GM18505 (cell line): ENCODE data around the gene BICD2.
A peak's percentile ranks its signal among the peaks of the same experiment; 100 is the strongest.

Source experiments
- ATAC-seq: cut with Tn5 transposase; IDR thresholded peaks from one replicate; pipeline ENCODE4 v1.9.1; 2021; ENCODE audit not compliant: unreplicated experiment
- POLR2A ChIP-seq: IDR thresholded peaks from 4 replicates; pipeline ENCODE4 v1.6.1; 2011; ENCODE audit warnings: borderline replicate concordance; ENCODE audit not compliant: insufficient read depth, insufficient read length; ENCODE audit errors: extremely low read depth

The BICD2 gene

DNA sequence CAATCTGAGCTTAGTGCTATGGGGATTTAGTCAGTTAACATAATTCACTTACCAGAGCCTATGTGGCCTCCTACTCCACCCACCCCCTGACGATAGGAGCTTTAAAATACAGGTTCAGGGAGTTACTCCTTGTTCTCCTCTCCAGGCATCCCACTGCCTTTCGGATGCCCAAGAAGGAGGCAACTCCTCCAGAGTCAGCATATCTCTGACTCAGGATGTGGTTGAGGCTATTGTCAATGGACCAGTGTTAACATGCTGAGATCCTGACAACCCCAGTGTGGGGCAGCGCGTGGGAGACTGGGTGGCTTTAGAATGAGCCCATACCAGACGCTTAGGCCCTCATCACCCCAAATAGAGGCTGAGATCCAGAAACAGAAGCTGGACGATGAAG lies 27.4 kb downstream of the BICD2 start:
- no peak for ATAC-seq
- TF ChIP-seq POLR2A: no peak

DNA sequence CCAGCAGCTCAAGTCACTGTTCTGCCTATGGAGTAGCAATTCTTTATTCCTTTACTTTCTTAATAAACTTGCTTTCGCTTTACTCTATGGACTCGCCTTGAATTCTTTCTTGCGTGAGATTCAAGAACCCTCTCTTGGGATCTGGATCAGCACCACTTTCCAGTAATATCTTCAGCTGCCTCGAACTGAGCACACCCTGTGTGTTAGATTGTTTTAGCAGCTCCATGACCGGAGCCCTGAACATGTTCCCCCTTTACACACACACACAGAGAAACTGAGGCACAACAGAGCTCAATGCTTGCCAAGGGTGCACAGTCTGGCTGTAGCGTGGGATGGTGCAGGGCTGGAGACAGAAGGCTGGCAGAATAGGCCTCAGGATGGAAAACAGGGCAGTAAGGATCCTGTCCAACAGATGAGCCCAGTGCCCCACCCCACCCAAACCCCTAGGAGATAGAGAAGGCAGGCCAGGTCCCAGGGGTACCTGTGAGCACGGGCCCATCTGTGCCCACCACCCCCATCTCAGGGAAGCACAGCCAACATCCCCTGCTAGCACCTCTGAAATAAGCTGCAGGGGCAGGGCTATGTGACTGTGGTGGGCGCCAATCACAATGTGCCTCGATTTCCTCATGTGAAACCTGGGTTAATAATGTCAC lies 27.9 kb downstream of the BICD2 start:
- TF ChIP-seq POLR2A: no peak
- ATAC-seq: no peak

DNA sequence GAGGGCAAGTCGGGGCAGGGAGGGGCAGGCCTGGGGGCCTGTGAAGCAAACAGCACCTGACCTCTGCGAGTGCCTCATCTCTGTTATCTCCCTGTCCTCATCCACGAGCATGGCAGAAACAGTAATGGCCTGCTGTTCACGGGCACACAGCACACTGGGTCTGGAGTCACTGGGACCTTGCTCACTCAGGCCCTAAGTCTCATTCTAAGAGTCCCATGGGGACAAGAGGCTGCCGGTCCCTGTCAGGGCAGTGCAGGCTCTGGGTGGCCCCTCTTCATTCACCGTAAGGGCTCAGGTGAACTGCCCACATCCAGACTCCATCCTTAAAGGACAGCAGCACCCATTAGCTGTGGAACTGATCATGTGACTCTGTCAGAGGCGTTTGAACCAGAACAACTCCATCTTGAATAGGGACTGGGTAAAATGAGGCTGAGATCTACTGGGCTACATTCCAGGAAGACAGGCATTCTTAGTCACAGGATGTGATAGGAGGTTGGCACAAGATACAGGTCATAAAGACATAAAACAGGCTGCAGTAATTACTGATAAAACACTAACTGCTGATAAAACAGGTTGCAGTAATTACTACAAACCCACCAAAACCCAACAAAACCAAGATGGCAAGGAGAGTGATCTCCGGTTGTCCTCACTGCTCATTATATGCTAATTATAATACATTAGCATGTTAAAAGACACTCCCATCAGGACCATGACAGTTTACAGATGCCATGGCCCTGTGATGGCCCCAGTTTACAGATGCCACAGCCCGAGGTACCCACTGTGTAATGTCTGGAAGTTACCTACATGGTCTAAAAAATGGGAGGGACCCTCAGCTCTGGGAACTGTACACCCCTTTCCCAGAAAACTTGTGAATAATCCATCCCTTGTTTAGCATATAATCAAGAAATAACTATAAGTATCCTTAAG lies 28.7 kb downstream of the BICD2 start:
- no peak for TF ChIP-seq POLR2A
- no peak for ATAC-seq

DNA sequence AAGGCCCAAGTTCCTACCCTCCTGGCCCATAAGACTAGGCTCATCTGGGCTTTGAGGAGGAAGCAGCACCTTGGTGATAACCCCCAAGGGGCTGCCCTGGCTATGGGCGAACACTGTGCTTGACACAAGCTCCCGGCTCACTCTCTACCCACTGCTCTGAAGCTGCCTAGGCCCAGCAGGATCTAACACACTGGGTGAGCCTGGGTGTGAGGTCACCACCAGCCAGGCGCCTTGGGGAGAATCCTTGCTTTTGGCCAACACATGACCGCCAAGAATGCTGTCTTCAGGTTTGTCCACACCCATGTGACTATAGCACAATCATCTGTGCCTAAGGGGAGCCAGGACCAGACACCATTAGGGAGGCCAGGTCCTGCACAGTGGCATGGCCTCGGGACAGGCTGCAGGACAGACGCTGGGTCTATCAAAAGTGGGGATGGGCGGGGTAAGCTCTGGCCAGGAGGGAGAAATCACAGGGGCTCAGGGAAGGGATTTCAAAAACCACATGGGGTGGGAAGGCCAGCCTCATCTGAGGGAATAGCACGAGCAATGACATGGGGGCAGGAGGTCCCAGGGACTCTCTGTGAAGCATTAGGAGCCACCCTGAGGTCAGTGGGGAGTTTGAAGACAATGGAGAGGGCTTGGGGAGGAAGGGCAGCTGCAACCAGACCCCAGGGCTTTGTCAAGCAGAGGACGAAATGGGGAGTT lies 29.6 kb downstream of the BICD2 start:
- ATAC-seq: no peak
- TF ChIP-seq POLR2A: no peak

DNA sequence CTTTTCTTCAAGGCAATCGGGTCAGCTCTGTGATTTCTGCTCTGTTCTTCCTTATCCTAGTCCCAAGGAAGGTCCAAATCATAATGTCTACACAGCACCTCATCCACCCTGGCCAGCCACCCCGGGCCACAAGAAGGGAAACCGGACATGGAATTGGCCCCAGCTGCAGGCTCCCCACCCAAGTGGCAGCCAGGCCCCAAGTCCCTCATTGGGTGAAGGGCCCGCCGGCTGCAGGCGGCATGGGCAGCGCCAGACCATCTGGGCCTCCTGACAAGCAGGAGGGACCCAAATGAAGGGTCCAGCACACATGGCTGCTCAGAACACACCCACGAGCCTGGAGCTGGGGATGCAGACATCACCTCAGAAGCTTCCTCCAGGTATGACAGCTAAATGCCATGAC lies 33.7 kb downstream of the BICD2 start:
- no peak for ATAC-seq
- no peak for TF ChIP-seq POLR2A

DNA sequence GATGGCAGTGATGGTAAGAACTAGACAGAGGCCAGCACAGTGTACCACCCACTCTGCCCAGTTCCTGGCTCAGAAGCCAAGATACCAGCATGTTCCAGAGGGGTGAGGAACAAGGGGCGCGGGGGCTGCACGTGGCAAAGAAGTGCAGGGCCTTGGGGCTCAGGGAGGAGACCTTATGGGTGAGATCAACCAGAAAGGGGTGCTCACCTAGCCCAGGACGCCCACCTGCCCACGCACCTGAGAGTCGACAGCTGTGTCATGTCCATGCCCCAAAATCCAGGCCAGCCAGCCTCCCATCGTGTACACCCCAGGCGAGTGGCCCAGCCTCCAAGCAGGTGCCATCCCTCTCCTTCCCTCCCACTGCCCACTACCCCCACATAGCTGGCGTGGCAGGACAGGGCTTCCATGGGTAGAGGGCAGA lies 34.9 kb downstream of the BICD2 start:
- TF ChIP-seq POLR2A: no peak
- peak; percentile 12 for ATAC-seq

DNA sequence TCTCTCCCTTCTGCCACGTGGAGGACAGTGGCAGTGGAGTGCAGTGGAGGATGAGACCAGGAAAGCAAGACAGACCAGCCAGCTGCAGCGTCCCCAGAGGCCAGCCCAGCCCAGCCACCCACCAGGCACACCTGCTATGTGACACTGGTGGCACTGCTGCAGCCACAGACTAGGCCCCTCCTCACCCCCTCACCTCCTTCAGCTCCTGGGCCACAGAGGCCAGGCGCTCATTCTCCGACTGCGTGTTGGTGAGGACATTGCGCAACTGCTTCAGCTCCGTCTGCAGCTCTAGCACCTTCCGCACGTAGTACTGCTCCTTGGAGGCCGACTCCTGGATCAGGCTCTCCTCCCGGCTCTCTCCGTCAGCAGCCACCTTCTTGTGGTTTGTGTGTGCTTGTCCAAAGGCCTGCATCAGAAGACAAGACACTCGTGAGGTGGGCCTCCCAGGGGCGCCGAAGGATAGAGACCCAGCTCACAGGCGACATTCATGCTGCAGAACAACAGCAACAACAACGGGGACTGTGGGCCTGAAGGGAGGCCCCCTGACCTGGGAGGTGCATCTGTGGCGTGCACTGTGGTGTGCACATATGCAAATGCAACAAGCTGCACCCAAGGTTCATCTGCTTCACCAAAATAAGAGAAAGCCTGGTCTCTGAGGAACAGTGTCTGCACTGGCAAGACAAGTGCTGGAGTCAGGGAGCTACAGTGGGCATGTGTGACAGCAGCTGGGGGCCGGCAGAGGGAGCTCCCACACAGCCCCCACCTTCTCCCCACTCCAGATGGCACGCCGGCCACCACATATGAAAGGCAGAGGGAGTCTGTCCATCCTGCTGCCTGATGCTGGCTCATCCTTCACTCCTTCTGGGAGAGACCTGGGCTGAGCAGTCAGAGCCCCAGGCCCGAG lies 35.5 kb downstream of the BICD2 start:
- no peak for TF ChIP-seq POLR2A
- peak; percentile 73 for ATAC-seq

DNA sequence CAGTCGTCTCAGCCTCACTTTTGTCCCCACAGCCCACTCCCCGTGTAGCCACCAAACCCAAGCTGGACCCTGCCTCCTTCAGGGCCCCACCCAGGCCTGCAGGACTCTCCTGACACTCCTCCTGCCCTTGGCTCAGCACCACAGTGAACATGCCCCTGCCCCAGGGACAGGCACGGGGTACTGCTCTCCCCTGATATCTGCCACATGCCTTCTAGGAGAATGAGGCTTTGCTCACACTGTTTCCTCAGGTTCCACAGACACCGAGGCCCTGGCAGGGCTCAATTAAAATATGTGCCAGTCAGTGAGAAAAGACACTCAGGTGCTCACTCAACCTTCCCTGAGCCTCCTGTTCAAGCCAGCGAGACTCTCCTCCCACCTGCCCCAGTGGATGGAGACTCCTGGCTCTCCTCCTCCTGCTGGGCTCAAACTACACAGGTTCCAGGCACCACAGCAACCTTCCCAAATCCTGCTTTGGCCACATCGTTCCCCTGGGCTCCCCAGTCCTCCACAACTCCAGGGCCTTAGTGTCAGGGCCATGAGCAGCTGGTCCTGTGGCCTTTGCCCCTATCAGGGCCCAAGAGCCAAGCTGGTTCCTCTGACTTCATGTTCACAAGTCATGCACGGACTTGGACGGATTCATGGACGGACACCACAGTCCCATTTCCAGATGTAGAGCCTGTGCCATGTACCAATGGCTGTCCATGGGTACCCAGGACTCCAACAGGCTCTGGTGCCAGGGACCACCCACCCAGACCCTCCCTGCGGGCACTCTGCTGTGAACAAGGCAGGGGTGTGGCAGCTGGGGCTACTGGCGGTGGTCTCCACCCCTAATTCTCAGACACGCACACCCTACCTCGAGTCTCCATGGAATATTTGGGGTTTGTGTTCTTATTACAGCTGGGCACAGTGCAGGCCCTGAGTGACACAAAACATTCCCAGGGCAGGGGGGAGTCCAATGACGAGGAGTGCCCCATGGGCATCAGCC lies 36.6 kb downstream of the BICD2 start:
- ATAC-seq: no peak
- no peak for TF ChIP-seq POLR2A

DNA sequence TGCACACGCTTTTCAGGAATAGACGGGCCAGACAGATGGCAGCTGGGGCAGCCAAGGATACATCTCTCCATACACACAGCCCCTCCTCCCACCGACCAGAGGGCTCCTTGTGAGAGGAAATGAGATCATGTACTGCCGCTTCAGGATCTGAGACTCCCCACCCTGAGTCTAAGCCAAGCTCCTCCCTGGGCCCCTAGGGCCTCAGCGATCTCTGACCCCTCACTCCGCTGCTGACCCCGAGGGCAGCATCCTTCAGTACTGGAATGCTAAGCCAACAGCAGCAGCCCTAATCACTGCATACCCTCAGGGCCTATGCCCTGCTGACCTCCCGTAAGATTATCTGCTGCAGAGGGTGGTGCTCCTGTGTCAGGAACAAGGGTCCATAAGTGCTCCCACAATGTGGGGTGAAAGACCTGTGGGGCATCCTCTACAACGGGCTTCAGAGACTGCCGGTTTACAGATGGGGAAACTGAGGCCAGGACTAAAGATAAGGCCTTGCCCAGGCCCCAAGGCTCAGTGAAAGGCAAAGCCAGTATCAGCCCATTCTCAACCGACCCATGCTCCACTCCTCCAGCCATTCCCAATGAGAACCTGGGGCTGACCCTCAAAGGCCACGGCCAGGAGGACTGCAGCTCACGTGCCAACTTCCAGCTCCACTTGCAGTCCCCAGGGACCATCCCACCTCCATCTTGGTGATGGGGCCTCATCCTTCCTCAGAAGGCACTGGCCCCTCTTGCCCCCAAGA lies 37.5 kb downstream of the BICD2 start:
- no peak for ATAC-seq
- TF ChIP-seq POLR2A: no peak

DNA sequence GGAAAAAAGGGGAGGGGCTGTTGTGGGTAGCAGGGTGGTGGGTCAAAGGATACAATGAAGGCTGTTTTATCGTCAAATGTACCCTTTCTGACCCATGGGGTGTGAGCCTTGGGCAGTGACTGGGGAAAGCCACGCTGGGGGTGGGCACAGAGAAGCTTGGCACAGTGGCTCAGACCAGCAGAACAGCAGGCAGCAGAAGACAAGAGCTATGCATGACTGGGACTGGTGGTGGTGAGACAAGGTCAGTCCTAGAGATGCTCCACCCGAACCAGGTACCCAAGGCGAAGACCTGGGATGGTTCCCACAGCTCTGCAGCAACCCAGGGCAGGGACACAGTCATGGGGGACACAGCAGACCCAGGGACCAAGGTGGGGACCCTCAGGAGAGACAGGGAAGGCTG lies 38.3 kb downstream of the BICD2 start:
- no peak for TF ChIP-seq POLR2A
- no peak for ATAC-seq

DNA sequence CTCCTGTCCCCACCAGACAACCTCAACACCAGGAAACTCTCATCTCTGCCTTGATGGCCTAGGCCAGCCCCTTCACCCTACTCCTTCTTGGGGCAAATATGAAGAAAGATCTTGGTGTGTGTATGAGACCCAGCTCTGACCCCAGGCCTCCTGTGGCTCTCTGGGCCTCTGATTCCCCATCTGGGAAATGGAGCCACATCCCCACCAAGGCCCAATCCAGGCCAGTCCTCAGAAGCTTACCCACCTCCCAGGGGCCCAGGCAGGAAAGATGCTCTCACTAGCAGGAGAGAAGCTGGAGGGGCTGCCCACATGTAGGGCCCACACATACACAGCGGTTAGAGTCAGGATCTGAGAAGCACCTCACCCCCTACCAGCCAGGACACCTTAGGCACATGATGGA lies 38.9 kb downstream of the BICD2 start:
- TF ChIP-seq POLR2A: no peak
- ATAC-seq: no peak
